HG03066 (cell line): ENCODE data around the gene AMT.
"Not testable (repeated sequence)": the region's sequence is repeated elsewhere in the genome, so short reads cannot be mapped to it uniquely, and the experiment has no call there.

Source experiments
- ATAC-seq: cut with Tn5 transposase; IDR thresholded peaks from one replicate; pipeline ENCODE4 v1.9.1; 2021; ENCODE audit warnings: low read depth; ENCODE audit not compliant: unreplicated experiment

The AMT gene

GRCh38 chr3:49391310-49391709, 31.0 kb downstream of the AMT start:
- ATAC-seq, result not testable (repeated sequence)

GRCh38 chr3:49389297-49389696, 33.0 kb downstream of the AMT start:
- ATAC-seq, result no peak

- no peak for ATAC-seq
Measured at GRCh38 chr3:49388289-49388820, 33.9 kb downstream of the AMT start.

- no peak for ATAC-seq
Measured at GRCh38 chr3:49387721-49388120, 34.6 kb downstream of the AMT start.

- no peak for ATAC-seq
Measured at GRCh38 chr3:49386056-49386756, 36.1 kb downstream of the AMT start.

GRCh38 chr3:49385617-49386016, 36.7 kb downstream of the AMT start:
- no peak for ATAC-seq

- ATAC-seq, result no peak
Measured at GRCh38 chr3:49383387-49383786, 38.9 kb downstream of the AMT start.

GRCh38 chr3:49378249-49378895, 43.9 kb downstream of the AMT start:
- no peak for ATAC-seq

GRCh38 chr3:49377483-49377882, 44.8 kb downstream of the AMT start:
- ATAC-seq, result no peak

GRCh38 chr3:49371946-49372345, 50.3 kb downstream of the AMT start:
- ATAC-seq, result no peak

- no peak for ATAC-seq
Measured at GRCh38 chr3:49370585-49371290, 51.5 kb downstream of the AMT start.
